IMR-90 (cell line): ENCODE data around the gene ADRA2B.

Source experiments
- CEBPB ChIP-seq: IDR thresholded peaks from 2 replicates; pipeline ENCODE4 v1.6.1; 2012; ENCODE audit warnings: low read depth, low read length, improper control_type of control experiment
- CTCF ChIP-seq: conservative IDR thresholded peaks from 2 replicates; pipeline ENCODE4 v1.5.1; 2012; ENCODE audit warnings: mild to moderate bottlenecking, low read depth, low read length, improper control_type of control experiment
- MXI1 ChIP-seq: IDR thresholded peaks from 2 replicates; pipeline ENCODE4 v1.6.1; 2012; ENCODE audit warnings: low read depth, mild to moderate bottlenecking, low read length, moderate library complexity, borderline replicate concordance
- POLR2A ChIP-seq: IDR thresholded peaks from 2 replicates; pipeline ENCODE4 v1.6.1; 2012; ENCODE audit warnings: mild to moderate bottlenecking, low read depth, low read length
- RAD21 ChIP-seq: IDR thresholded peaks from 2 replicates; pipeline ENCODE4 v1.6.1; 2012; ENCODE audit warnings: low read length, improper control_type of control experiment
- SMC3 ChIP-seq: fragments of 150-350 bp; IDR thresholded peaks from 2 replicates; pipeline ENCODE4 v1.6.1; 2016; ENCODE audit warnings: low read depth, mild to moderate bottlenecking, antibody characterized with exemption, low read length, moderate library complexity

DNA sequence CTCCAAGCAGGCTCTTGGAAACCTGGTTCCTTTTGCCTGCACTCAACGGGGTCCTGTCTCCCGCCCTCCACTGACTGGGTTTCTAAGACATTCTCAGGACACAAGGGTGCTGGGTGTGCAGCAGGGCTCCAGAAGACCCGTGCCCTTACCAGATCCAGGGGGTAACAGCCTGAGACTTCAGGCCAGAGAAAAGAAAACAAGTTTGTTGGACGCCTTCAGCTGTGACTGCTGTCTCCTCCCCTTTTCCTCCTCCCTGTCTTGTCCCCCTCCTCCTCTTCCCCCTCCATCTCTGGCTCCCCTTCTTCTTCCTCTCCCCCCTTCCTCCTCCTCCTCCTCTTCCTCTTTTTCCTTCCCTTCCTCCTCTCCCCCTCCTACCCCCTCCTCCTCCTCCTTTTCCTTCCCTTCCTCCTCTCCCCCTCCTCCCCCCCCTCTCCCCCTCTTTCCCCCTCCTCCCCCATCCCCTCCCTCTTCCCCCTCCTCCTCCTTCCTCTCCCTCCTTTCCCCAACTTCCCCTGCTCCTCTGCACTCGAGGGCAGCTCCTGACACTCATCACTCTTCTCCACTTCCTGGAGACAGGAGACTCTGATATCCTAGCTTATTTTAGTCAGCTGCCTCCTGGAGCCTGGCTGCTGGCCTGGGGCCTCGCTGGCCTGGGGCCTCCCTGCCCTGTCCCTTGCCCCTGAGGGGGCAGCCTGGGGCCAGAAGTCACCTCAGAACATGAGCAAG is 12.4 kb downstream of the ADRA2B start:
- no peak for TF ChIP-seq CTCF
- no peak for TF ChIP-seq POLR2A
- TF ChIP-seq RAD21 = no peak
- TF ChIP-seq CEBPB = no peak
- no peak for TF ChIP-seq SMC3
- TF ChIP-seq MXI1 = no peak
